ENCODE measurements around the gene GRWD1.

GRWD1 gene

DNA sequence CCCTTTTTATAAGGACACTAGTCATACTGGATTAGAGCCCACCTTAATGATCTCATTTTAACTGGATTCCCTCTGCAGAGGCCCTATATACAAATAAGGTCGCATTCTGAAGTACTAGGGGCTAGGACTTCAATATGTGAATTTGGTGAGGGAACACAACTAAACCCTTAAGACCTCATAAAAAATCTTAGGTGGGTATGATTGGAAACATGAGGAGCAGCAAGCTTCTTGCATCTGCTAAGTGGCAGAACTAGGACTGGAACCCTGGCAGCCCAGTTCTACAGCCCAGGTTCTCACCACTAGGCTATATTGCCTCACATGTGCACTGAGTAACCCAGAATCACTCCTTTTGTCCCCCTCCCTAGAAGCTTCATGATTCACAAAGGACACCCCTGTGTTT is 17.1 kb upstream of the GRWD1 start:
- DNase-seq, result no peak

DNA sequence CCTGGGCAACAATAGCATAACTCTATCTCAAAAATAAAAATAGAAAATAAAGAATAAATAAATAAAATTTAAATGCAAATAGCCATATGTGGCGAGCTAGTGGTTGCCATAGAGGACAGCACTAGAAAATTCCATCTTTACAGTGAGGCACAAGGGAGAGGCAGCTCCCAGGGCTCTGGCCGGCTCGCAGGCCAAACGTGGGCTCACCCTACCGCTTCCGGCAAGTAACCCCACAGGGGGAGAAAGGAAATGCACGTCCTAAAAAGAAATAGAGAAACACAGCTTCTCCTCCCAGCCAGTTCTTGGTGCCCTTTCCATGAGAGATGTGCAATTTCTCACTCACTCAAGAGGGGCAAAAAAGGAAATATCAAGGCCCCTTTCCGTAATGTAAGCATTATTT is 12.4 kb upstream of the GRWD1 start:
- DNase-seq, result no peak

GRCh38 chr19:48436586-48436985 is 9.2 kb upstream of the GRWD1 start:
- DNase-seq, result no peak

DNA sequence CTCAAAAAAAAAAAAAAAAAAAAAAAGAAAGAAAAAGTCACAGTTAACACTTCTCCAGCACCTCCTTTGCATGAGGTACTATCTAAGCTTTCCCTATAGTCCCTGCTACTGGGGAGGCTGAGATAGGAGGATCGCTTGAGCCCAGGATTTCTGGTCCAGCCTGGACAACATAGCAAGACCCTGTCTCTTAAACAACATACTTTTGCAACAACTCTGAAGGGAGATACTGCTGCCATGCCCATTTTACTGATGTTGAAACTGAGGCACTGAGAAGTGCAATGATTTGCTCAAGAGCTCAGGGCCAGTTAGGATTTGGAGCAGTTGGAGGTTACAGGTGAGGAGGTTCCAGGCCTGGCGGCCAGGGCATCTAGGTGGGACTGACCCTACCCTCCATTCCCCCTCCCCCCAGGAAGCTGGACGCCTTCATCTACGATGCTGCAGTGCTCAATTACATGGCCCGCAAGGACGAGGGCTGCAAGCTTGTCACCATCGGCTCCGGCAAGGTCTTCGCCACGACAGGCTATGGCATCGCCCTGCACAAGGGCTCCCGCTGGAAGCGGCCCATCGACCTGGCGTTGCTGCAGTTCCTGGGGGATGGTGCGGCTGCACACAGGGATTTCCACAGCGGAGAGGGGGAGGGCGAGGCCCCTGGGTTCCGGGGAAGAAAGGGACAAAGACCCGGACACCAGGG is 4.3 kb upstream of the GRWD1 start:
- no peak for DNase-seq

- no peak for DNase-seq
Observed at GRCh38 chr19:48442116-48443035, 3.4 kb upstream of the GRWD1 start.

- peak; percentile 69 for DNase-seq
Observed at GRCh38 chr19:48443256-48443655, 2.5 kb upstream of the GRWD1 start.

DNA sequence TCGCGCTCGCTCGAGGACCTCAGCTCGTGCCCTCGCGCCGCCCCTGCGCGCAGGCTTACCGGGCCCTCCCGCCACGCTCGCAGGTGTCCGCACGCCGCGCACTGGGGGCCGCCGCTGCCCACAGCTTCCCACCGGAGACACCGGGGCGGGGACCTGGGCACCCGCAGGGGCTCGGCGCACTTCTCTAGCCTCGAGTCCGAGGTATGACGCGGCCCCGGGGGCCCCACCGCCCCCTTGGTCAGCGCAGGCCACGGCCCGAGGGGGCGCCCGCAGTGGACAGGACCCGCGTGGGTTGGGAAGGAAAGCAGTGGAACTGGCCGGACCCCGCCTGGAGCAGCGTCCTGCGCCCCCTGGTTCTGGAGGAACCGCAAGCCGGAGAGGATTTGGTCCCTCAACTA is 2.1 kb upstream of the GRWD1 start:
- no peak for DNase-seq

DNA sequence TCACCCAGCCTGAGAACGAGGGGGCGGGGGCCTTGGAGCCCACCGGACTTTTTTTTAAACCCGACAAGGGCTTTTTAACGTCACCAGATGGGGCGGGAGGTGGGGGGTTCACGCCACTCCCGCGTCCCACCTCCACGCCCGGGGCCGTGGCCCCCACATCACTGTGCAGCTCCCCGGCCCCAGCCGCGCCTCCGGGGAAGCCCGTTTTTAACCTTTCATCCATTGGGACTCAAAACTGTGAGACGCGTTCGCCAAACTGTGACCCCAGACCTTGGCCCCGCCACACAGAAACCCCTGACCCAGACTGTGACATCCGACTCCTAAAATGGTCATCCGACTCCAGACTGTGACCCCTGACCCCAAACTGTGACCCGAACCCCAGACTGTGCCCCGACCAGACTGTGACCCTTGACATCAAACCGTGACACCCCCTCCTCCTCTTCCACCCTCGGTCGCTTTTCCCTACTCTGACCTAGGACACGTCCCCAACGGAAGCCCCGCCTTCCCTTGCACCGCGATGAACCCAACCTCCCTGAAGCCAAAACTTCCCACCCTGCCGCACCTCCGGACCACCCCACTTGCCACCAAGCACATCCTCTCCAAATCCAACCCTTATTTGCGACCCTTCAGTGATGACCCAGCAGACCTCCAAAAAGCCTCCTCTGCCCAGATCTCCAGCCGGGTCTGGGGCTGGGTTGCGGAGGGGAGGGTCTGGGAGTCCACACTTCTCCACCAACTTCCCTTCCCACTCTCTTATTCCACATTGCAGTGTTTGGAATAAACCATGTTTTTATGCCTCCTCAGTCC is 1.5 kb upstream of the GRWD1 start:
- no peak for DNase-seq

GRCh38 chr19:48444936-48445200 is 915 bp upstream of the GRWD1 start:
- no peak for DNase-seq

GRCh38 chr19:48445256-48445605 is 552 bp upstream of the GRWD1 start:
- no peak for DNase-seq

DNA sequence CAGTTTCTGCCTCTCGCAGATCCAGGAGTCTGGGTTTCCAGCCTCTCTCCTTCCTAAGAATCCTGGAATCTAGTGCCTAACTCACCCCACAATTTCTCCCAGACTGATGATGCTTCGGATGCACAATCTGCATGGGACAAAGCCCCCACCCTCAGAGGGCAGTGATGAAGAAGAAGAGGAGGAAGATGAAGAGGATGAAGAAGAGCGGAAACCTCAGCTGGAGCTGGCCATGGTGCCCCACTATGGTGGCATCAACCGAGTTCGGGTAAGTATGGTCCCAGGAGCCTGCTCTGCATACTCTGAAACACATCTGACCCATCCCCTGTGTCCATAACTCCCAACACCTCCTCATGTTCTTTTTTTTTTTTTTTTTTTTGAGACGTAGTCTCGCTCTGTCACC is 796 bp downstream of the GRWD1 start:
- no peak for DNase-seq

- no peak for DNase-seq
Observed at GRCh38 chr19:48448563-48448962, 2.8 kb downstream of the GRWD1 start.

- DNase-seq, result no peak
Observed at GRCh38 chr19:48450441-48450840, 4.7 kb downstream of the GRWD1 start.

DNA sequence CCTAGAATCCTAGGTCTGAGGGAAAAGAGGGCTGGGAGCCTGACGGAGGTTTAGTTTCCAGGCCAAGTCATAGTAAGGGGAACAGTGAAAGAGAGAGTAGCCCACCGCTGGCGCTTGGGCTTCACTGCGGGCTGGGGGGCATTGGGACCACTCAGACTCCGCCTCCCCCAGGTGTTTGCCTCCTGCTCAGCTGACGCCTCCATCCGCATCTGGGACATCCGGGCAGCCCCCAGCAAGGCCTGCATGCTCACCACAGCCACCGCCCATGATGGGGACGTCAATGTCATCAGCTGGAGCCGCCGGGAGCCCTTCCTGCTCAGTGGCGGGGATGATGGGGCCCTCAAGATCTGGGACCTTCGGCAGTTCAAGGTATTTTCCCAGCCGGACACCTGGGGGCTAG is 5.1 kb downstream of the GRWD1 start:
- no peak for DNase-seq

- no peak for DNase-seq
Observed at GRCh38 chr19:48451624-48452023, 5.8 kb downstream of the GRWD1 start.

DNA sequence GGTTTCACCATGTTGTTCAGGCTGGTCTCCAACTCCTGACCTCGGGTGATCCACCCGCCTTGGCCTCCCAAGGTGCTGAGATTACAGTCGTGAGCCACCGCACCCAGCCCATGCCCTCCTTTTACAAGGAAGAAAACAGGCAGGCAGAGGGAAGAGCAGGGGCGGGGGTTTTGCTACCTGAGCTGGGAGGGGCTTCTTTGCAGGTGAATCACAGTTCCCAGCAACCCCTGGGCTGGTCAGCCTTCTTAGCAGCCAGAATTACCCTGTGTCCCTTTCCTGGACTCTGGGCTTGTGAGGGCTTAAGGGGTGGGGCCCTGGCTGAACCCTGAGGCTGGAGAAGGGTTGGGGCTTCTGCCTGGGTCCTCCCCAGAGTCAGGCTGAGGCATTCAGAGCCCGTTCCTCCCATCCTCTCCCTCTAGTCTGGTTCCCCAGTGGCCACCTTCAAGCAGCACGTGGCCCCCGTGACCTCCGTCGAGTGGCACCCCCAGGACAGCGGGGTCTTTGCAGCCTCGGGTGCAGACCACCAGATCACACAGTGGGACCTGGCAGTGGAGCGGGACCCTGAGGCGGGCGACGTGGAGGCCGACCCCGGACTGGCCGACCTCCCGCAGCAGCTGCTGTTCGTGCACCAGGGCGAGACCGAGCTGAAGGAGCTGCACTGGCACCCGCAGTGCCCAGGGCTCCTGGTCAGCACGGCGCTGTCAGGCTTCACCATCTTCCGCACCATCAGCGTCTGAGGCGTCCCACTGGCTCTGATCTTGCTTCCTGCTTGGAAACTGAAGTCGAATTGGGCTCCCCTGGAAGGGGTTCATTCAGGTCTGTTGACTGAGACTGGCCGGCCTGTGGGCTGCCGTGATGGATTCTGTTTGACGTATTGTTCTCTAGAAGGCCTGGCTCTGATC is 6.8 kb downstream of the GRWD1 start:
- peak; percentile 62 for DNase-seq

GRCh38 chr19:48454150-48454730 is 8.5 kb downstream of the GRWD1 start:
- no peak for DNase-seq

GRCh38 chr19:48455171-48455907 is 9.6 kb downstream of the GRWD1 start, which contains the start of gene KCNJ14:
Gene KCNJ14 (plus strand): TSS chr19:48455574. CDS start chr19:48461725, 6,151 bp downstream.
- peak; percentile 61 for DNase-seq

DNA sequence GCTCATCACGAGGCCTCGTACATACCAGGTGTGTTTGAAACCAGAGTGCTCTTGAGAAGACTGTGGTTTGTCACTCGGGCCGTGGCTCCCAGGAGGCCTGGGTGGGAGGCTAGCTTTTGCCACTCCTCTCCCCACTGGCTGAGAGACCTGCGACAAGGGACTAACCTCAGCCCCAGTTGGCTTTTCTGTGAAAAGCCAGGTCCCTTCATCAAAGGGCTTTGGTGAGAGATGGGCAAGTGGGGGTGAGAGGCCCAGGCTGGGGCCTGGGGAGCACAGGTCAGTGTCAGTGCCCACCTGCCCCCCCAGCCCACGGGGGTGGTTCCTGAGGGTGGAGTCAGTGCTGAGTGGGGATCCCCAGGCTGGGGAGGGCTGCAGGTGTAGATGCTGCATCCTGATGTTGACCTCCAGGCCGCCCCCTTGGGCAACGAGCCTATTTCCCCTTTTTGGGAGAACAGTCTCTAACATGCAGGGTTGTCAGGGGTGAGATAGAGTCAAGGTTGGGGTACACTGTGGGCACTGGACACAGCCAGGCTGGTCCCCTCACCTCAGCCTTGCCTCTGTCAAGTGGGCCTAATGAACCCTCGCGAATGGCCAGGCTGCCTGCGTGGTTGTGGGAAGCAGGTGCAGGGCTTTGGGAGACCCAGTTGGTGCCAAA is 10.3 kb downstream of the GRWD1 start:
- DNase-seq, result peak; percentile 60

GRCh38 chr19:48456864-48457263 is 11.1 kb downstream of the GRWD1 start:
- no peak for DNase-seq

DNA sequence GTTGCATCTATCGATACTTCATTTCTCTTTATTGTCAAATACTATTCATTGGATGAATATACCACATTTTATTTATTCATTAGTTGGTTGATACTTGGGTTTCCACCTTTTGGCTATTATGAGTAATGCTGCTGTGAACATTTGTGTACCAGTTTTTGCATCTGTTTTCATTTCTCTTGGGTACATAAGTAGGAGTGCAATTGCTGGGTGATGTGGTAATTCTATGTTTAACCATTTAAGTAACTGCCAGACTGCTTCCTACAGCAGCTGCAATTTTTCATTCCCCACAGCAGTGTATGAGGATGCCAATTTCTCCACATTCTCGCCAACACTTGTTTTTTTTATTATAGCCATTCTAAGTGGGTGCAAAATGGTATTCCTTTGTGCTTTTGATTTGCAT is 12.2 kb downstream of the GRWD1 start:
- DNase-seq, result no peak

Measured in activated effector memory CD4-positive, alpha-beta T cell treated with anti-CD3 and anti-CD28 coated beads, Interleukin-2, amount 50 U/mL, for 16 hours (primary cell).